Endometrial microvascular endothelial cells (primary cell): Measurements from ENCODE around the gene NPIPA7. TPM values are rescaled to one million over a fixed set of nuclear protein-coding genes. Genes with fewer than 3 reads are reported as not detected.
"Not testable (repeated sequence)": the region's sequence is repeated elsewhere in the genome, so short reads cannot be mapped to it uniquely, and the experiment has no call there.

ENCODE experiments used
- in situ Hi-C: cut with HindIII; loops from 2 replicates; pipeline ENCODE4 v1.10.0; 2017; ENCODE audit warnings: low sequenced_read_pairs, low pct_unique_long_range_greater_than_20kb; ENCODE audit errors: inconsistent ontology term
- total RNA-seq: library from RNA; depleted of rRNA; stranded (reverse); fragments of >200 nt; gene quantifications from one replicate; pipeline ENCODE4 v1.2.3, GENCODE V29; 2015; ENCODE audit errors: inconsistent ontology term

NPIPA7 gene
- 6.1 TPM for total RNA-seq

DNA sequence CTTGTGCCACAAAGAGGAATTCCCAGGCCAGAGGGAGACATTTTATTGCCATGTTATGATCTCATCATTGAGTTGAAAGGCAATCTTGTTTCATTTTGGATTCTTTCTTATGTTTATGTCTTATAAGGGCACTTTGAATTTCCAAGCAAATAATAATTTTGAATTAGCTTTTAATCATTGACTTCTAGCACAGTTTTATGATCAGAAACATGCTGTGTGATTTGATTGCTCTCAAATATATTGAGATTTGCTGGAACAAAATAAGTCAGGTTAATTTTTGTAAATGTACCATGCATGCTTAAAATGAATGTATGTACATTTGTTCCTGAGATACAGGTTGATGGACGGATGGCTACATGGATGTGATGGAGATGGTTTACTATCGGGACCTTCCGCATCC, at the start of gene NPIPA7:
TSS of gene NPIPA7 (plus strand) at position 301 of the 400 bp plus-strand sequence. CDS start 105 bp downstream, outside the sequence.
- in situ Hi-C loops, result not testable (repeated sequence)

DNA sequence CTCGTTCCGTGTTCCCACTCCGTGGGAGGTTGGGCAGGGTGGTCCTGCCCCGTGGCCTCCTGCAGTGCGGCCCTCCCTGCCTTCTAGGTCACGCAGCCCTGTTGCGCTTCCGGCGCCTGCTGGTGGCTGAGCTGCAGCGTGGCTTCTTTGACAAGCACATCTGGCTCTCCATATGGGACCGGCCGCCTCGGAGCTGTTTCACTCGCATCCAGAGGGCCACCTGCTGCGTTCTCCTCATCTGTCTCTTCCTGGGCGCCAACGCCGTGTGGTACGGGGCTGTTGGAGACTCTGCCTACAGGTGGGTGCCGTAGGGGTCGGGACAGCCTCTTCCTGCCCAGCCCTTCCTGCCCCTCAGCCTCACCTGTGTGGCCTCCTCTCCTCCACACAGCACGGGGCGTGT, 47.5 kb upstream of the NPIPA7 start:
- in situ Hi-C loops, result not testable (repeated sequence)

DNA sequence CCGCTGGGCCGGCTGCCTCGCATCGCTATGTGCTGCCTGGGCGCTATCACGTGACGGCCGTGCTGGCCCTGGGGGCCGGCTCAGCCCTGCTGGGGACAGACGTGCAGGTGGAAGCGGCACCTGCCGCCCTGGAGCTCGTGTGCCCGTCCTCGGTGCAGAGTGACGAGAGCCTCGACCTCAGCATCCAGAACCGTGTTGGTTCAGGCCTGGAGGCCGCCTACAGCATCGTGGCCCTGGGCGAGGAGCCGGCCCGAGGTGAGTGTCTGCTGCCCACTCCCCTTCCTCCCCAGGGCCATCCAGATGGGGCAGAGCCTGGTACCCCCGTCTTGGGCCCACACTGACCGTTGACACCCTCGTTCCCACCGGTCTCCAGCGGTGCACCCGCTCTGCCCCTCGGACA, 21.4 kb upstream of the NPIPA7 start:
- in situ Hi-C loops, result not testable (repeated sequence)

DNA sequence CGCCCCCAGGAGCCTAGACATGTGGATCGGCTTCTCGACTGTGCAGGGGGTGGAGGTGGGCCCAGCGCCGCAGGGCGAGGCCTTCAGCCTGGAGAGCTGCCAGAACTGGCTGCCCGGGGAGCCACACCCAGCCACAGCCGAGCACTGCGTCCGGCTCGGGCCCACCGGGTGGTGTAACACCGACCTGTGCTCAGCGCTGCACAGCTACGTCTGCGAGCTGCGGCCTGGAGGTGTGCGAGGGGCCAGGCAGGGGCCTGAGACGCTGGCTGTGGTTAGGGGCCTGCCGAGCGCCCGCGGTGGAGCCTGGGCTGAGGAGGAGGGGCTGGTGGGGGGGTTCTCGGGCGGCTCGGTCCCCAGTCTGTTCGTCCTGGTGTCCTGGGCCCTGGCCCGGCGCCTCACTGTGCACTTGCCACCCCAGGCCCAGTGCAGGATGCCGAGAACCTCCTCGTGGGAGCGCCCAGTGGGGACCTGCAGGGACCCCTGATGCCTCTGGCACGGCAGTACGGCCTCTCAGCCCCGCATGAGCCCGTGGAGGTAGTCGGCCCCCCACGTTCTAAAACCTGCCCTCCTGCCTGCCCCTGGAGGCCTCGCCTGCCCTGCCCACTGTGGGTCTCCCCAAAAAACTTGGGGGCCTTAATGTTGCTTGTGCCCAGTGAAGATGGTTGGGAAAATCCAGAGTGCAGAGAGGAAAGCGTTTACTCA, 20.2 kb upstream of the NPIPA7 start:
- in situ Hi-C loops, result not testable (repeated sequence)

DNA sequence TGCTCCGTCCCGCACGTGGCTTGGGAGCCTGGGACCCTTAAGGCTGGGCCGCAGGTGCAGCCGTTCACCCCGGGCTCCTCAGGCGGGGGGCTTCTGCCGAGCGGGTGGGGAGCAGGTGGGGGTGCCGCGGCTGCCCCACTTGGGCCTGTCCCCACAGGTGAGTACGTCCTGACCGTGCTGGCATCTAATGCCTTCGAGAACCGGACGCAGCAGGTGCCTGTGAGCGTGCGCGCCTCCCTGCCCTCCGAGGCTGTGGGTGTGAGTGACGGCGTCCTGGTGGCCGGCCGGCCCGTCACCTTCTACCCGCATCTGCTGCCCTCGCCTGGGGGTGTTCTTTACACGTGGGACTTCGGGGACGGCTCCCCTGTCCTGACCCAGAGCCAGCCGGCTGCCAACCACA, 15.3 kb upstream of the NPIPA7 start:
- in situ Hi-C loops, result not testable (repeated sequence)

DNA sequence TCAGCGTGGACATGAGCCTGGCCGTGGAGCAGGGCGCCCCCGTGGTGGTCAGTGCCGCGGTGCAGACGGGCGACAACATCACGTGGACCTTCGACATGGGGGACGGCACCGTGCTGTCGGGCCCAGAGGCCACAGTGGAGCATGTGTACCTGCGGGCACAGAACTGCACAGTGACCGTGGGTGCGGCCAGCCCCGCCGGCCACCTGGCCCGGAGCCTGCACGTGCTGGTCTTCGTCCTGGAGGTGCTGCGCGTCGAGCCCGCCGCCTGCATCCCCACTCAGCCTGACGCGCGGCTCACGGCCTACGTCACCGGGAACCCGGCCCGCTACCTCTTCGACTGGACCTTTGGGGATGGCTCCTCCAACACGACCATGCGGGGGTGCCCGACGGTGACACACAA, 14.8 kb upstream of the NPIPA7 start:
- in situ Hi-C loops, result not testable (repeated sequence)

DNA sequence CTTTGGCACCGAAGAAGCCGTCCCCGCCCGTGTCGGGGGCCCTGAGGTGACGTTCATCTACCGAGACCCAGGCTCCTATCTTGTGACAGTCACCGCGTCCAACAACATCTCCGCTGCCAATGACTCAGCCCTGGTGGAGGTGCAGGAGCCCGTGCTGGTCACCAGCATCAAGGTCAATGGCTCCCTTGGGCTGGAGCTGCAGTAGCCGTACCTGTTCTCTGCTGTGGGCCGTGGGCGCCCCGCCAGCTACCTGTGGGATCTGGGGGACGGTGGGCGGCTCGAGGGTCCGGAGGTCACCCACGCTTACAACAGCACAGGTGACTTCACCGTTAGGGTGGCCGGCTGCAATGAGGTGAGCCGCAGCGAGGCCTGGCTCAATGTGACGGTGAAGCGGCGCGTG, 14.2 kb upstream of the NPIPA7 start:
- in situ Hi-C loops, result not testable (repeated sequence)

DNA sequence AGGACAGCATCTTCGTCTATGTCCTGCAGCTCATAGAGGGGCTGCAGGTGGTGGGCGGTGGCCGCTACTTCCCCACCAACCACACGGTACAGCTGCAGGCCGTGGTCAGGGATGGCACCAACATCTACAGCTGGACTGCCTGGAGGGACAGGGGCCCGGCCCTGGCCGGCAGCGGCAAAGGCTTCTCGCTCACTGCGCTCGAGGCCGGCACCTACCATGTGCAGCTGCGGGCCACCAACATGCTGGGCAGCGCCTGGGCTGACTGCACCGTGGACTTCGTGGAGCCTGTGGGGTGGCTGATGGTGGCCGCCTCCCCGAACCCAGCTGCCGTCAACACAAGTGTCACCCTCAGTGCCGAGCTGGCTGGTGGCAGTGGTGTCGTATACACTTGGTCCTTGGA, 13.6 kb upstream of the NPIPA7 start:
- in situ Hi-C loops, result not testable (repeated sequence)

DNA sequence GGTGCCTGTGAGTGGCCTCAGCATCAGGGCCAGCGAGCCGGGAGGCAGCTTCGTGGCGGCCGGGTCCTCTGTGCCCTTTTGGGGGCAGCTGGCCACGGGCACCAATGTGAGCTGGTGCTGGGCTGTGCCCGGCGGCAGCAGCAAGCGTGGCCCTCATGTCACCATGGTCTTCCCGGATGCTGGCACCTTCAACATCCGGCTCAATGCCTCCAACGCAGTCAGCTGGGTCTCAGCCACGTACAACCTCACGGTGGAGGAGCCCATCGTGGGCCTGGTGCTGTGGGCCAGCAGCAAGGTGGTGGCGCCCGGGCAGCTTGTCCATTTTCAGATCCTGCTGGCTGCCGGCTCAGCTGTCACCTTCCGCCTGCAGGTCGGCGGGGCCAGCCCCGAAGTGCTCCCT, 13.1 kb upstream of the NPIPA7 start:
- in situ Hi-C loops, result not testable (repeated sequence)

DNA sequence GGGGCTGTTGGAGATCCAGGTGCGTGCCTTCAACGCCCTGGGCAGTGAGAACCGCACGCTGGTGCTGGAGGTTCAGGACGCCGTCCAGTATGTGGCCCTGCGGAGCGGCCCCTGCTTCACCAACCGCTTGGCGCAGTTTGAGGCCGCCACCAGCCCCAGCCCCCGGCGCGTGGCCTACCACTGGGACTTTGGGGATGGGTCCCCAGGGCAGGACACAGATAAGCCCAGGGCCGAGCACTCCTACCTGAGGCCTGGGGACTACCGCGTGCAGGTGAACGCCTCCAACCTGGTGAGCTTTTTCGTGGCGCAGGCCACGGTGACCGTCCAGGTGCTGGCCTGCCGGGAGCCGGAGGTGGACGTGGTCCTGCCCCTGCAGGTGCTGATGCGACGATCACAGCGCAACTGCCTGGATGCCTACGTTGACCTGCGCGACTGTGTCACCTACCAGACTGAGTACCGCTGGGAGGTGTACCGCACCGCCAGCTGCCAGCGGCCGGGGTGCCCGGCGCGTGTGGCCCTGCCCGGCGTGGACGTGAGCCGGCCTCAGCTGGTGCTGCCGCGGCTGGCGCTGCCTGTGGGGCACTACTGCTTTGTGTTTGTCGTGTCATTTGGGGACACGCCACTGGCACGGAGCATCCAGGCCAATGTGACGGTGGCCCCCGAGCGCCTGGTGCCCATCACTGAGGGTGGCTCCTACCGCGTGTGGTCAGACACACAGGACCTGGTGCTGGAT, 12.2 kb upstream of the NPIPA7 start:
- in situ Hi-C loops, result not testable (repeated sequence)

DNA sequence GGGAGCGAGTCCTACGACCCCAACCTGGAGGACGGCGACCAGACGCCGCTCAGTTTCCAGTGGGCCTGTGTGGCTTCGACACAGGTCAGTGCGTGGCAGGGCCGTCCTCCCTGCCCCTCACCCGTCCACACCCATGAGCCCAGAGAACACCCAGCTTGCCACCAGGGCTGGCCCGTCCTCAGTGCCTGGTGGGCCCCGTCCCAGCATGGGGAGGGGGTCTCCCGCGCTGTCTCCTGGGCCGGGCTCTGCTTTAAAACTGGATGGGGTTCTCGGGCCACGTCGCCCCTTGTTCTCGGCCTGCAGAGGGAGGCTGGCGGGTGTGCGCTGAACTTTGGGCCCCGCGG, 11.7 kb upstream of the NPIPA7 start:
- in situ Hi-C loops, result not testable (repeated sequence)

DNA sequence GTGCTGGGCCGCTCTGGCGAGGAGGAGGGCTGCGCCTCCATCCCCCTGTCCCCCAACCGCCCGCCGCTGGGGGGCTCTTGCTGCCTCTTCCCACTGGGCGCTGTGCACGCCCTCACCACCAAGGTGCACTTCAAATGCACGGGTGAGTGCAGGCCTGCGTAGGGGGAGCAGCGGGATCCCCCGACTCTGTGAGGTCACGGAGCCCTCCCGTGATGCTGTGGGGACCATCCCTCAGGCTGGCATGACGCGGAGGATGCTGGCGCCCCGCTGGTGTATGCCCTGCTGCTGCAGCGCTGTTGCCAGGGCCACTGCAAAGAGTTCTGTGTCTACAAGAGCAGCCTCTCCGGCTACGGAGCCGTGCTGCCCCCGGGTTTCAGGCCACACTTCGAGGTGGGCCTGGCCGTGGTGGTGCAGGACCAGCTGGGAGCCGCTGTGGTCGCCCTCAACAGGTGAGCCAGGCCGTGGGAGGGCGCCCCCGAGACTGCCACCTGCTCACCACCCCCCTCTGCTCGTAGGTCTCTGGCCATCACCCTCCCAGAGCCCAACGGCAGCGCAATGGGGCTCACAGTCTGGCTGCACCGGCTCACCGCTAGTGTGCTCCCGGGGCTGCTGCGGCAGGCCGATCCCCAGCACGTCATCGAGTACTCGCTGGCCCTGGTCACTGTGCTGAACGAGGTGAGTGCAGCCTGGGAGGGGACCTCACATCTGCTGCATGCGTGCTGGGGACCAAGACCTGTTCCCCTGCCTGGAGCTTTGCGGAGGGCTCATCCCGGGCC, 9.7 kb upstream of the NPIPA7 start:
- in situ Hi-C loops, result not testable (repeated sequence)

DNA sequence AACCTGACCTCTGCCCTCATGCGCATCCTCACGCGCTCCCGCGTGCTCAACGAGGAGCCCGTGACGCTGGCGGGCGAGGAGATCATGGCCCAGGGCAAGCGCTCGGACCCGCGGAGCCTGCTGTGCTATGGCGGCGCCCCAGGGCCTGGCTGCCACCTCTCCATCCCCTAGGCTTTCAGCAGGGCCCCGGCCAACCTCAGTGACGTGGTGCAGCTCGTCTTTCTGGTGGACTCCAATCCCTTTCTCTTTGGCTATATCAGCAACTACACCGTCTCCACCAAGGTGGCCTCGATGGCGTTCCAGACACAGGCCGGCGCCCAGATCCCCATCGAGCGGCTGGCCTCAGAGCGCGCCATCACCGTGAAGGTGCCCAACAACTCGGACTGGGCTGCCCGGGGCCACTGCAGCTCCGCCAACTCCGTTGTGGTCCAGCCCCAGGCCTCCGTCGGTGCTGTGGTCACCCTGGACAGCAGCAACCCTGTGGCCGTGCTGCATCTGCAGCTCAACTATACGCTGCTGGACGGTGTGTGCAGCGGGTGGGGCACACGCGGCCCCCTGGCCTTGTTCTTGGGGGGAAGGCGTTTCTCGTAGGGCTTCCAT, 7.7 kb upstream of the NPIPA7 start:
- in situ Hi-C loops, result not testable (repeated sequence)

DNA sequence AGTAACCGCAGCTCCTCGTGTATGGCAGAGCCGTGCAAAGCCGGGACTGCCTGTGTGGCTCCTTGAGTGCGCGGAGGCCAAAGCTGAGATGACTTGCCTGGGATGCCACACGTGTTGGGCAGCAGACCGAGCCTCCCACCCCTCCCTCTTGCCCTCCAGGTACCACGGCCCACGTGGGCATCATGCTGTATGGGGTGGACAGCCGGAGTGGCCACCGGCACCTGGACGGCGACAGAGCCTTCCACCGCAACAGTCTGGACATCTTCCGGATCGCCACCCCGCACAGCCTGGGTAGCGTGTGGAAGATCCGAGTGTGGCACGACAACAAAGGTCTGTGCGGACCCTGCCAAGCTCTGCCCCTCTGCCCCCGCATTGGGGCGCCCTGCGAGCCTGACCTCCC, 4.7 kb upstream of the NPIPA7 start:
- in situ Hi-C loops, result not testable (repeated sequence)

DNA sequence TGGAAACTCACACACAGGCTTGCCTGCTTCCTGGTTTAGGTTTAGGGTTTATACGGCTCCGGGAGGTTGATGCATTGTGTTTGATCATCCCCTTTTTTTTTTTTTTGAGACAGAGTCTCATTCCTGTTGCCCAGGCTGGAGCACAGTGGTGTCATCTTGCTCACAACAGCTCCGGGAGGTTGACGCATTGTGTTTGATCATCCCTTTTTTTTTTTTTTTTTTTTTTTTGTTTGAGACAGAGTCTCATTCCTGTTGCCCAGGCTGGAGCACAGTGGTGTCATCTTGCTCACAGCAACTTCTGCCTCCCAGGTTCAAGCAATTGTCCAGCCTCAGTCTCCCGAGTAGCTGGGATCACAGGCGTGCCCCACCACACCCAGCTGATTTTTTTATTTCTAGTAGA, 20.7 kb downstream of the NPIPA7 start:
- in situ Hi-C loops, result not testable (repeated sequence)

DNA sequence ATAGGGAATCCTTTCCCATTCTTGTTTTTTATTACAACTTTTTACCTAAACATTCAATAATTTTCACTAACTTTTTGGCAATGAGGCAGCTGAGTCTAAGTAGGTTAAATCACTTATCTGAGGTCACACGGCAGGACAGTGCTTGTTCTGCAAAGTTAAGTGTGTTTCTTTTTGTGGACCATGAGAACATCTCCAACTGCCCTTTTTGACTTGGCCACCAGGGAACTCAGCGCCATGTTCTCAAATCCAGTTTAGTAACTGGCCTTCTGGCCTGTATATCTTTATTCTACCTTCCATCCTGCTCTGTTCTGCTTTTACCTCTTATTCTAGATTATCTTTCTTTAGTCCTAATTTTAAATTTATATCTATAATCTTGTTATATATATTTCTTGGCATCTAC, 23.4 kb downstream of the NPIPA7 start:
- in situ Hi-C loops, result not testable (repeated sequence)

DNA sequence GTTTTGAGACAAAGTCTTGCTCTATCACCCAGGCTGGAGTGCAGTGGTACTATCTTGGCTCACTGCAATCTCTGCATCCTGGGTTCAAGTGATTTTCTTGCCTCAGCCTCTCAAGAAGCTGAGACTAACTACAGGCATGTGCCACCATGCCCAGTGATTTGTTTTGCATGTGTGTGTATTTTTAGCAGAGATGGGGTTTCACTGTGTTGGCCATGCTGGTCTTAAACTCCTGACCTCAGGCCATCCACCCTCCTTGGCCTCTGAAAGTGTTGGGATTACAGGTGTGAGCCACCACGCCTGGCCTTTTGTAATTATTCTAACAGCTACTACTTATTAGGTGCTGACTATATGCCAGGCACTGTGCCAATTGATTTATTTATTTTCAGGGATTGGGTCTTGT, 25.3 kb downstream of the NPIPA7 start:
- in situ Hi-C loops, result not testable (repeated sequence)

DNA sequence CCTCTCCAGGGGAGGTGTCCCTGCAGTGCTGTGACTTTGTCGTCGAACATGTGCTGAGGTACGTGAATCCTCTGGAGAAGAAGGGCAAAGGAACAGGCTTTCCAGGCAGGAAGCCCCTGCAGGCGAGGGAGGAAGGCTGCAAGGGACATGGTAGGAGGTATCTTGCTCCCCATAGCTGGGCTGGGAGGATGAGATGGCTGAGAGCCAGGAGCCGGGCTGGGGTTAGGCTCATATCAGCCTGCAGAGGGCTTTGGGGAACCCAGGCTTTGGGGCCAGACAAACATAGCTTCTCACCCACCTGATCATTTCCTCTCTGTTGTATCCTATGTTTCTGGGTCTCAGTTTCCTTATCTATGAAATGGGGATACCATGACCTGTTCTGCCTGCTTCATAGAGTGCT, 26.5 kb downstream of the NPIPA7 start:
- in situ Hi-C loops, result not testable (repeated sequence)

DNA sequence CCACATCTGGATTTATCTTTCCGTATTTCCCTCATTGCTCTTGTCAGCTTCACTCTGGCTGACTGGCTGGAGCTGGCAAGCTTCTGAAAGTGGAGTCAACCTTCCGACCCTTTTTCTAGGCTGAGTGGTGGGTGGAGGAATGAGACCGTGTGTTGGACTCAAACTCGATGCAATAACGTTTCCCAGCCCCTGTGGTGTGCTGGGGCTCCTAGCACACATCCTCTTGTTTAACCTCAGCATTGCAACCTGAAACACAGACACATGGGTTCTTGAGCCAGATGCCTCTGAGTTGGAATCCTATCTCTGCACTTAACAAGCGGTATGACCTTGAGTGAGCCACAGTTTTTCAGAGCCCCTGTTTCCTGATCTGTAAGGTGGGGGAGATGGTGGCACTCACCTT, 29.5 kb downstream of the NPIPA7 start:
- in situ Hi-C loops, result not testable (repeated sequence)
